Stimulated activated naive CD4-positive, alpha-beta T cell treated with Interleukin-2 at 50 U/mL for 16 hours (primary cell): ENCODE measurements around the gene PTCRA.
"Not testable (repeated sequence)": the region's sequence is repeated elsewhere in the genome, so short reads cannot be mapped to it uniquely, and the experiment has no call there.

Source experiments
- DNase-seq: peaks from one replicate; lab custom pipeline; 2025; lab: John Stamatoyannopoulos, UW

The PTCRA gene

GRCh38 chr6:42902429-42903263, 13.2 kb upstream of the PTCRA start:
- DNase-seq, result not testable (repeated sequence)

GRCh38 chr6:42904467-42904866, 11.4 kb upstream of the PTCRA start:
- DNase-seq, result no peak

GRCh38 chr6:42907336-42907735, 8.5 kb upstream of the PTCRA start:
- DNase-seq, result no peak

- DNase-seq, result no peak
These were observed 6.0 kb upstream of the PTCRA start for GRCh38 chr6:42909835-42910234.

- DNase-seq, result no peak
These were observed 4.5 kb upstream of the PTCRA start for GRCh38 chr6:42911171-42912021.

- DNase-seq, result no peak
These were observed 1.3 kb upstream of the PTCRA start for GRCh38 chr6:42914546-42914945.

- no peak for DNase-seq
These were observed 435 bp downstream of the PTCRA start for GRCh38 chr6:42916288-42916687.

- no peak for DNase-seq
These were observed 5.9 kb downstream of the PTCRA start for GRCh38 chr6:42921801-42922200.

- no peak for DNase-seq
These were observed 7.8 kb downstream of the PTCRA start for GRCh38 chr6:42923666-42924065.

GRCh38 chr6:42925248-42925857, 9.5 kb downstream of the PTCRA start:
- DNase-seq, result no peak

- DNase-seq, result peak; percentile 95
These were observed 13.3 kb downstream of the PTCRA start, which contains the start of gene CNPY3 for GRCh38 chr6:42928986-42929820. Gene CNPY3 (plus strand): TSS chr6:42929480. CDS start chr6:42929571, 91 bp downstream.

- DNase-seq, result peak; percentile 64
These were observed 14.0 kb downstream of the PTCRA start for GRCh38 chr6:42929821-42930360.

GRCh38 chr6:42932412-42932811, 16.6 kb downstream of the PTCRA start:
- DNase-seq, result no peak

GRCh38 chr6:42933205-42933604, 17.4 kb downstream of the PTCRA start:
- DNase-seq, result no peak

GRCh38 chr6:42935322-42935721, 19.5 kb downstream of the PTCRA start:
- no peak for DNase-seq

- no peak for DNase-seq
These were observed 20.5 kb downstream of the PTCRA start for GRCh38 chr6:42936398-42936797.

GRCh38 chr6:42937548-42938427, 21.9 kb downstream of the PTCRA start:
- no peak for DNase-seq

GRCh38 chr6:42938428-42938796, 22.6 kb downstream of the PTCRA start:
- no peak for DNase-seq

GRCh38 chr6:42938987-42939809, 23.3 kb downstream of the PTCRA start:
- no peak for DNase-seq

- DNase-seq, result no peak
These were observed 23.9 kb downstream of the PTCRA start for GRCh38 chr6:42939810-42940167.
